Fibroblast of skin of right biceps (primary cell): ENCODE measurements around the gene MSH4.

Experiments used
- DNase-seq: peaks from one replicate; pipeline ENCODE4 v3.0.0-alpha.2; 2013

Gene MSH4

GRCh38 chr1:75950176-75950575 is 153.5 kb downstream of the MSH4 start:
- DNase-seq, result no peak

- DNase-seq, result no peak
Observed at GRCh38 chr1:75952016-75952415, 155.3 kb downstream of the MSH4 start.

GRCh38 chr1:75953461-75953860 is 156.8 kb downstream of the MSH4 start:
- no peak for DNase-seq

GRCh38 chr1:75954586-75954985 is 157.9 kb downstream of the MSH4 start:
- no peak for DNase-seq
